ENCODE data around the gene DDAH1. TPM values are rescaled to one million over a fixed set of nuclear protein-coding genes. Genes with fewer than 3 reads are reported as not detected.

DDAH1 gene
- total RNA-seq, 1 experiment from 2014 or later = 36.3 TPM

DNA sequence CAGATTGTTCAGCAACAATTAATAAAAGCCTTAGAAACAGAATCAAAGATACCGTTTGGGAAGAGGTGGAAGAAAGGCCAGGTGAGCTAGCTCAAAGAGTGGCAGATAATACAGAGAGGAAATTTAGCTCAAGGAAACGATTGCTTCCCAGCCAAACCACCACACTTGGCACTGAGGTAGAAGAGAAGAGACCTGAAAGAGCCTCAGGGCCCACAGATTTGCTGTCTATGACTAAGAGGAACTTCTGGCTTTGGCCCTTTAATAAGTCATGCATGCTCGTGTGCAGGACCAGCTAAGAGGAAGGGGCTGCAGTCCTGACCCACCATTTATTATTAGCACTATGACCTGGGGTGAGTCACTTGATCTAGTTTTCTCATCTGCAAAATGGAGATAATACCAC is 115.7 kb downstream of the DDAH1 start:
- Histone ChIP-seq H4K5ac (ENCODE audit: insufficient read length, low read depth, low read length) (no peak overlapping the region), H3K27me3 (ENCODE audit: insufficient read depth, low read length) (no peaks in the 10 kb centered on the region), H3K9me3 (ENCODE audit: control insufficient read depth, low read depth, low read length) (no peaks in the 10 kb centered on the region), H2BK20ac (ENCODE audit: low read depth, low read length, poor library complexity, severe bottlenecking) (no peak overlapping the region), H4K20me1 (ENCODE audit: control insufficient read depth, insufficient read depth, insufficient read length) (no peaks in the 10 kb centered on the region), H3K4ac (ENCODE audit: low read depth, low read length) (no peak overlapping the region), H3T11ph (ENCODE audit: low read length) (no peak overlapping the region), H2BK120ac (ENCODE audit: low read depth, low read length, poor library complexity, severe bottlenecking) (no peak overlapping the region), H3K27ac (ENCODE audit: insufficient read length, low read depth, low read length) (no peak overlapping the region), H3K79me1 (ENCODE audit: insufficient read depth, low read depth, low read length, poor library complexity, severe bottlenecking) (no peaks in the 10 kb centered on the region), H3K18ac (ENCODE audit: insufficient read length, low read depth, low read length) (no peak overlapping the region), H2BK12ac (ENCODE audit: insufficient read length, low read depth, low read length) (no peak overlapping the region), H3K14ac (ENCODE audit: insufficient read depth, low read length) (no peak overlapping the region), H3K56ac (ENCODE audit: insufficient read length, low read depth, low read length) (no peak overlapping the region), H3K4me1 (ENCODE audit: insufficient read depth, low read length) (peaks cover 7% of the 10 kb centered on the region; the same call in 1 of the 2 replicates), H2AFZ (ENCODE audit: low read length) (no peak overlapping the region), H3K23me2 (ENCODE audit: insufficient read length, low read depth, low read length, poor library complexity, severe bottlenecking) (no peaks in the 10 kb centered on the region), H2AK5ac (ENCODE audit: insufficient read length, low read length) (no peak overlapping the region), H3K9ac (ENCODE audit: extremely low read depth, insufficient read length, low read length) (no peak overlapping the region), H2BK5ac (ENCODE audit: insufficient read length, low read length) (no peak overlapping the region), H2BK15ac (ENCODE audit: low read depth, low read length) (no peak overlapping the region), H3K79me2 (ENCODE audit: insufficient read depth, low read length) (no peaks in the 10 kb centered on the region), H4K91ac (ENCODE audit: insufficient read length, low read depth, low read length) (no peak overlapping the region), H3K4me2 (ENCODE audit: insufficient read depth, insufficient read length, low read length) (no peak overlapping the region), H3K23ac (ENCODE audit: insufficient read length, low read depth, low read length) (no peak overlapping the region), H4K8ac (replicated peaks; ENCODE audit: insufficient read length, low read depth, low read length) (no peak overlapping the region)
- H3K9me3 Mint-ChIP-seq = no peaks in the 10 kb centered on the region
- H3K4me1 Mint-ChIP-seq = peaks cover 16 to 21% of the 10 kb centered on the region in 2 experiments
- TF ChIP-seq, protein P1, sequence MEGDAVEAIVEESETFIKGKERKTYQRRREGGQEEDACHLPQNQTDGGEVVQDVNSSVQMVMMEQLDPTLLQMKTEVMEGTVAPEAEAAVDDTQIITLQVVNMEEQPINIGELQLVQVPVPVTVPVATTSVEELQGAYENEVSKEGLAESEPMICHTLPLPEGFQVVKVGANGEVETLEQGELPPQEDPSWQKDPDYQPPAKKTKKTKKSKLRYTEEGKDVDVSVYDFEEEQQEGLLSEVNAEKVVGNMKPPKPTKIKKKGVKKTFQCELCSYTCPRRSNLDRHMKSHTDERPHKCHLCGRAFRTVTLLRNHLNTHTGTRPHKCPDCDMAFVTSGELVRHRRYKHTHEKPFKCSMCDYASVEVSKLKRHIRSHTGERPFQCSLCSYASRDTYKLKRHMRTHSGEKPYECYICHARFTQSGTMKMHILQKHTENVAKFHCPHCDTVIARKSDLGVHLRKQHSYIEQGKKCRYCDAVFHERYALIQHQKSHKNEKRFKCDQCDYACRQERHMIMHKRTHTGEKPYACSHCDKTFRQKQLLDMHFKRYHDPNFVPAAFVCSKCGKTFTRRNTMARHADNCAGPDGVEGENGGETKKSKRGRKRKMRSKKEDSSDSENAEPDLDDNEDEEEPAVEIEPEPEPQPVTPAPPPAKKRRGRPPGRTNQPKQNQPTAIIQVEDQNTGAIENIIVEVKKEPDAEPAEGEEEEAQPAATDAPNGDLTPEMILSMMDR (conservative IDR thresholded peaks at IDR 0.05) = no peak
- H3K27ac Mint-ChIP-seq = no peak overlapping the region; a peak in 2 of 7 replicates
- H3K36me3 Mint-ChIP-seq (ENCODE audit: insufficient read depth in 1 of 3, low read depth in 3 of 3) = peaks cover 0 to 25% (median 2%) of the 10 kb centered on the region in 3 experiments; a peak in 5 of 7 replicates
- WGBS (ENCODE audit: extremely low coverage, insufficient read length, low lambda C conversion rate) = no CpG with 5 or more reads among the region's 3 CpGs
- H3K27me3 Mint-ChIP-seq (ENCODE audit: low read depth) = no peaks in the 10 kb centered on the region
- DNase-seq = no peak
- no peak overlapping the region for H3K4me3 Mint-ChIP-seq

Measured in H9 (cell line).